Transverse colon (tissue), 4 donors: Measurements from ENCODE around the gene SUN1. TPM values are rescaled to one million over a fixed set of nuclear protein-coding genes. Genes with fewer than 3 reads are reported as not detected.

Experiments used
- DNase-seq: peaks from one replicate; pipeline ENCODE4 v3.0.0-alpha.2; 2019
- H3K27ac ChIP-seq, 4 donors: fragments of 200-600 bp; sonication (generic); 2 replicates each; pipeline ENCODE4 v1.5.1; 2016 to 2018; ENCODE audit warnings: inconsistent platforms in 4 of 4
- H3K27me3 ChIP-seq: fragments of 200-600 bp; sonication (generic); 2 replicates; pipeline ENCODE4 v1.5.1; 2017; ENCODE audit warnings: inconsistent platforms
- H3K36me3 ChIP-seq, 4 donors: fragments of 200-600 bp; sonication (generic); 2 replicates each; pipeline ENCODE4 v1.5.1; 2017 to 2019; ENCODE audit warnings: inconsistent platforms in 4 of 4
- H3K4me1 ChIP-seq, 4 donors: fragments of 200-600 bp; sonication (generic); 2 replicates each; pipeline ENCODE4 v1.5.1; 2017 to 2020; ENCODE audit warnings: inconsistent platforms in 4 of 4
- H3K4me3 ChIP-seq, 4 donors: fragments of 200-600 bp; sonication (generic); 1 replicate in 1 of 4; 2 replicates in 3 of 4; pipeline versions ENCODE4 v1.5.1 to v1.6.1; 2017 to 2019; ENCODE audit warnings: inconsistent platforms in 4 of 4
- H3K9me3 ChIP-seq, 2 donors: fragments of 200-600 bp; sonication (generic); 2 replicates each; pipeline ENCODE4 v1.5.1; 2017 to 2019; ENCODE audit warnings: inconsistent platforms in 2 of 2
- EP300 ChIP-seq: sonication (generic); formaldehyde crosslinking; IDR thresholded peaks from one replicate; pipeline ENCODE4 v1.6.1; 2017; ENCODE audit warnings: antibody characterized with exemption, low read depth
- POLR2A ChIP-seq: fragments of 450-650 bp; IDR thresholded peaks from one replicate; pipeline ENCODE4 v1.6.1; 2016; ENCODE audit warnings: antibody characterized with exemption, mild to moderate bottlenecking, moderate library complexity
- POLR2AphosphoS5 ChIP-seq, 3 donors: sonication (generic); formaldehyde crosslinking; IDR thresholded peaks; one replicate each; pipeline ENCODE4 v1.6.1; 2016; ENCODE audit warnings: antibody characterized with exemption in 3 of 3
- WGBS, 2 donors: methylation state at CpG; one replicate each; pipeline ENCODE4 v1.1.5; 2018; ENCODE audit warnings: low coverage in 1 of 2; 5-methylcytosine and 5-hydroxymethylcytosine counted together
- in situ Hi-C, 4 donors: fragments of 200-750 bp; cut with MboI; loops; one replicate each; pipeline versions ENCODE4 v1.15.0 to v1.15.1; 2017; ENCODE audit warnings: low sequenced_read_pairs in 3 of 4, low pct_ligation_motif_present in 1 of 4, low pct_unique_long_range_greater_than_20kb in 1 of 4
- intact Hi-C: fragments of 100-400 bp; cut with DNase I; formaldehyde crosslinking; loops from one replicate; pipeline ENCODE4 v1.15.1; 2023; ENCODE audit warnings: low total_unique reads
- total RNA-seq, 4 donors: library from RNA; depleted of rRNA; stranded (reverse); fragments of >200 nt; gene quantifications; one replicate each; pipeline ENCODE4 v1.1.0, GENCODE V29; 2016
- TF ChIP-seq, protein P1 (sequence below), 5 experiments: fragments of 200-600 bp in 3 of 5; fragments of 450-650 bp in 2 of 5; sonication (generic) in 3 of 5; IDR thresholded peaks; 1 replicate in 2 of 5; 2 replicates in 3 of 5; pipeline ENCODE4 v1.5.1; 2016 to 2017; ENCODE audit warnings: antibody characterized with exemption in 5 of 5, inconsistent platforms in 3 of 5, mild to moderate bottlenecking in 2 of 5, moderate library complexity in 1 of 5

SUN1 gene
- total RNA-seq, 4 donors from 2014 or later = 92.7 to 569 (median 162) TPM

- Histone ChIP-seq H3K27ac (peak overlapping the region; percentile 76 to 87 (median 83)), H3K4me1 (peaks cover 24 to 61% (median 52%) of the 10 kb centered on the region in 4 donors), H3K4me3 (no peak overlapping the region), H3K9me3 (no peaks in the 10 kb centered on the region), H3K27me3 (no peaks in the 10 kb centered on the region), H3K36me3 (peaks cover 0 to 4% (median 0%) of the 10 kb centered on the region in 4 donors)
- intact Hi-C loops = loop anchor here (5.0 kb wide), 1 partner anchor 33 kb away; no protein-coding TSS in a partner anchor
- WGBS, 2 donors = 86 to 96% methylated on average over 6 to 12 of the region's 12 CpGs
- DNase-seq = no peak
- TF ChIP-seq POLR2AphosphoS5 (IDR thresholded peaks at IDR 0.05) = no peak
- TF ChIP-seq EP300 = no peak
- TF ChIP-seq, protein P1, sequence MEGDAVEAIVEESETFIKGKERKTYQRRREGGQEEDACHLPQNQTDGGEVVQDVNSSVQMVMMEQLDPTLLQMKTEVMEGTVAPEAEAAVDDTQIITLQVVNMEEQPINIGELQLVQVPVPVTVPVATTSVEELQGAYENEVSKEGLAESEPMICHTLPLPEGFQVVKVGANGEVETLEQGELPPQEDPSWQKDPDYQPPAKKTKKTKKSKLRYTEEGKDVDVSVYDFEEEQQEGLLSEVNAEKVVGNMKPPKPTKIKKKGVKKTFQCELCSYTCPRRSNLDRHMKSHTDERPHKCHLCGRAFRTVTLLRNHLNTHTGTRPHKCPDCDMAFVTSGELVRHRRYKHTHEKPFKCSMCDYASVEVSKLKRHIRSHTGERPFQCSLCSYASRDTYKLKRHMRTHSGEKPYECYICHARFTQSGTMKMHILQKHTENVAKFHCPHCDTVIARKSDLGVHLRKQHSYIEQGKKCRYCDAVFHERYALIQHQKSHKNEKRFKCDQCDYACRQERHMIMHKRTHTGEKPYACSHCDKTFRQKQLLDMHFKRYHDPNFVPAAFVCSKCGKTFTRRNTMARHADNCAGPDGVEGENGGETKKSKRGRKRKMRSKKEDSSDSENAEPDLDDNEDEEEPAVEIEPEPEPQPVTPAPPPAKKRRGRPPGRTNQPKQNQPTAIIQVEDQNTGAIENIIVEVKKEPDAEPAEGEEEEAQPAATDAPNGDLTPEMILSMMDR (IDR thresholded peaks at IDR 0.05) = no peak
- TF ChIP-seq POLR2A = no peak
- in situ Hi-C loops = no loop called here
Measured at GRCh38 chr7:834277-834676, 2.0 kb downstream of the SUN1 start.

- in situ Hi-C loops (no loop called here), intact Hi-C loops (no loop called here)
- Histone ChIP-seq H3K4me1 (peaks cover 22 to 54% (median 48%) of the 10 kb centered on the region in 4 donors), H3K4me3 (no peak overlapping the region), H3K36me3 (peaks cover 0 to 4% (median 1%) of the 10 kb centered on the region in 4 donors), H3K9me3 (no peaks in the 10 kb centered on the region), H3K27me3 (no peaks in the 10 kb centered on the region), H3K27ac (peak overlapping the region; percentile 76 to 87 (median 83))
- no peak for DNase-seq
- TF ChIP-seq, protein P1 (IDR thresholded peaks at IDR 0.05) = no peak
- TF ChIP-seq EP300 (no peak), POLR2A (no peak), POLR2AphosphoS5 (IDR thresholded peaks at IDR 0.05) (no peak)
- WGBS, 2 donors = 97 to 98% methylated on average over 9 to 12 of the region's 12 CpGs
Measured at GRCh38 chr7:835021-835420, 2.7 kb downstream of the SUN1 start.

- WGBS, 2 donors = 71 to 72% methylated on average over 6 to 27 of the region's 27 CpGs
- Histone ChIP-seq H3K4me3 (no peak overlapping the region), H3K4me1 (peaks cover 14 to 48% (median 41%) of the 10 kb centered on the region in 4 donors), H3K27ac (peak overlapping the region; percentile 76 to 87 (median 83)), H3K36me3 (peaks cover 0 to 5% (median 2%) of the 10 kb centered on the region in 4 donors), H3K27me3 (no peaks in the 10 kb centered on the region), H3K9me3 (no peaks in the 10 kb centered on the region)
- DNase-seq = peak; percentile 32
- intact Hi-C loops (no loop called here), in situ Hi-C loops (no loop called here)
- TF ChIP-seq, protein P1 (IDR thresholded peaks at IDR 0.05) = no peak
- TF ChIP-seq POLR2AphosphoS5 (IDR thresholded peaks at IDR 0.05) (no peak), POLR2A (no peak), EP300 (no peak)
Measured at GRCh38 chr7:835485-836401, 3.5 kb downstream of the SUN1 start.

GRCh38 chr7:836429-836828, 4.2 kb downstream of the SUN1 start:
- 47 to 75% methylated on average over 1 to 5 of the region's 5 CpGs for WGBS, 2 donors
- Histone ChIP-seq H3K36me3 (peaks cover 0 to 5% (median 2%) of the 10 kb centered on the region in 4 donors), H3K27ac (peak overlapping the region; percentile 76 to 87 (median 83)), H3K27me3 (no peaks in the 10 kb centered on the region), H3K9me3 (no peaks in the 10 kb centered on the region), H3K4me1 (peaks cover 10 to 41% (median 34%) of the 10 kb centered on the region in 4 donors), H3K4me3 (no peak overlapping the region)
- intact Hi-C loops = no loop called here
- peak in 1 of 3 donors; percentile 16 for TF ChIP-seq POLR2AphosphoS5 (IDR thresholded peaks at IDR 0.05)
- TF ChIP-seq, protein P1 (IDR thresholded peaks at IDR 0.05) = peak; percentile 29 to 59 (median 41)
- no peak for TF ChIP-seq POLR2A
- peak; percentile 40 for DNase-seq
- in situ Hi-C loops = no loop called here
